ENCODE results near the gene DET1.

DET1 gene

GRCh38 chr15:88463870-88464532 is 82.5 kb downstream of the DET1 start:
- TF ChIP-seq CTCF (IDR thresholded peaks at IDR 0.05; ENCODE audit: borderline replicate concordance, insufficient read depth, low read depth, low read length), result no peak
- no peak overlapping the region for H3K4me3 ChIP-seq (ENCODE audit: low read depth, low read length)
